HAP-1 (cell line): ENCODE results near the gene CFAP97D2.

ENCODE experiments used
- DNase-seq, 2 experiments: peaks; one replicate each; pipeline ENCODE4 v3.0.0-alpha.2; 2016 to 2020; ENCODE audit warnings: low spot score in 2 of 2
- H3K27me3 ChIP-seq: fragments of 250-450 bp; sonication (Bioruptor Pico); 2 replicates; pipeline ENCODE4 v1.5.1; 2020; ENCODE audit warnings: low read depth, mild to moderate bottlenecking, moderate library complexity
- H3K36me3 ChIP-seq: fragments of 250-450 bp; sonication (Bioruptor Pico); replicated peaks from 2 replicates; pipeline ENCODE4 v1.5.1; 2020; ENCODE audit warnings: mild to moderate bottlenecking
- H3K4me1 ChIP-seq: fragments of 250-450 bp; sonication (Bioruptor Pico); 2 replicates; pipeline ENCODE4 v1.5.1; 2020; ENCODE audit warnings: mild to moderate bottlenecking
- H3K4me3 ChIP-seq: fragments of 250-450 bp; sonication (Bioruptor Pico); 2 replicates; pipeline ENCODE4 v1.5.1; 2020; ENCODE audit warnings: mild to moderate bottlenecking, moderate library complexity
- H3K9me3 ChIP-seq: fragments of 250-450 bp; sonication (Bioruptor Pico); 2 replicates; pipeline ENCODE4 v1.5.1; 2020; ENCODE audit warnings: mild to moderate bottlenecking, moderate library complexity
- in situ Hi-C: fragments of 300-500 bp; cut with MboI; formaldehyde crosslinking; loops from 3 replicates; pipeline ENCODE4 v1.14.3; 2020; ENCODE audit warnings: low sequenced_read_pairs, inconsistent platforms, mixed read lengths

The CFAP97D2 gene

GRCh38 chr13:114140131-114140905 lies 38.7 kb upstream of the CFAP97D2 start:
- no peak for DNase-seq
- no peaks in the 10 kb centered on the region for H3K9me3 ChIP-seq
- in situ Hi-C loops: no loop called here
- no peak overlapping the region for H3K4me3 ChIP-seq
- no peaks in the 10 kb centered on the region for H3K36me3 ChIP-seq
- H3K27me3 ChIP-seq: no peaks in the 10 kb centered on the region
- H3K4me1 ChIP-seq: no peaks in the 10 kb centered on the region

- no peak overlapping the region for H3K4me3 ChIP-seq
- in situ Hi-C loops: no loop called here
- H3K4me1 ChIP-seq: no peaks in the 10 kb centered on the region
- DNase-seq: no peak
- no peaks in the 10 kb centered on the region for H3K9me3 ChIP-seq
- no peaks in the 10 kb centered on the region for H3K36me3 ChIP-seq
- H3K27me3 ChIP-seq: no peaks in the 10 kb centered on the region
Observed at GRCh38 chr13:114140906-114141250, 38.2 kb upstream of the CFAP97D2 start.

- Histone ChIP-seq H3K27me3 (no peaks in the 10 kb centered on the region), H3K36me3 (no peaks in the 10 kb centered on the region), H3K4me1 (no peaks in the 10 kb centered on the region), H3K9me3 (no peaks in the 10 kb centered on the region), H3K4me3 (no peak overlapping the region)
- in situ Hi-C loops: no loop called here
- no peak for DNase-seq
Observed at GRCh38 chr13:114141261-114141996, 37.6 kb upstream of the CFAP97D2 start.

GRCh38 chr13:114142137-114142550 lies 36.9 kb upstream of the CFAP97D2 start:
- Histone ChIP-seq H3K36me3 (no peaks in the 10 kb centered on the region), H3K4me3 (no peak overlapping the region), H3K4me1 (no peaks in the 10 kb centered on the region), H3K27me3 (no peaks in the 10 kb centered on the region), H3K9me3 (no peaks in the 10 kb centered on the region)
- in situ Hi-C loops: no loop called here
- DNase-seq: no peak

GRCh38 chr13:114142640-114143490 lies 36.2 kb upstream of the CFAP97D2 start:
- H3K36me3 ChIP-seq: no peaks in the 10 kb centered on the region
- no peak for DNase-seq
- H3K27me3 ChIP-seq: no peaks in the 10 kb centered on the region
- H3K9me3 ChIP-seq: no peaks in the 10 kb centered on the region
- no peaks in the 10 kb centered on the region for H3K4me1 ChIP-seq
- H3K4me3 ChIP-seq: no peak overlapping the region
- in situ Hi-C loops: no loop called here

- Histone ChIP-seq H3K9me3 (no peaks in the 10 kb centered on the region), H3K36me3 (no peaks in the 10 kb centered on the region), H3K4me1 (no peaks in the 10 kb centered on the region), H3K4me3 (no peak overlapping the region), H3K27me3 (no peaks in the 10 kb centered on the region)
- in situ Hi-C loops: no loop called here
- peak in 1 of 2 experiments; percentile 54 for DNase-seq
Observed at GRCh38 chr13:114143806-114144605, 35.1 kb upstream of the CFAP97D2 start.

GRCh38 chr13:114144606-114145244 lies 34.3 kb upstream of the CFAP97D2 start:
- Histone ChIP-seq H3K4me1 (no peaks in the 10 kb centered on the region), H3K4me3 (no peak overlapping the region), H3K9me3 (no peaks in the 10 kb centered on the region), H3K27me3 (no peaks in the 10 kb centered on the region), H3K36me3 (no peaks in the 10 kb centered on the region)
- peak in 1 of 2 experiments; percentile 1 for DNase-seq
- in situ Hi-C loops: no loop called here

GRCh38 chr13:114145256-114145655 lies 33.8 kb upstream of the CFAP97D2 start:
- peak in 1 of 2 experiments; percentile 3 for DNase-seq
- H3K9me3 ChIP-seq: no peaks in the 10 kb centered on the region
- no peaks in the 10 kb centered on the region for H3K36me3 ChIP-seq
- no peak overlapping the region for H3K4me3 ChIP-seq
- no peaks in the 10 kb centered on the region for H3K4me1 ChIP-seq
- in situ Hi-C loops: no loop called here
- no peaks in the 10 kb centered on the region for H3K27me3 ChIP-seq

- Histone ChIP-seq H3K9me3 (no peaks in the 10 kb centered on the region), H3K36me3 (no peaks in the 10 kb centered on the region), H3K4me3 (no peak overlapping the region), H3K4me1 (no peaks in the 10 kb centered on the region), H3K27me3 (no peaks in the 10 kb centered on the region)
- in situ Hi-C loops: no loop called here
- DNase-seq: peak in 1 of 2 experiments; percentile 3
Observed at GRCh38 chr13:114145722-114146121, 33.3 kb upstream of the CFAP97D2 start.

GRCh38 chr13:114146173-114146572 lies 32.9 kb upstream of the CFAP97D2 start:
- H3K9me3 ChIP-seq: no peaks in the 10 kb centered on the region
- H3K36me3 ChIP-seq: no peaks in the 10 kb centered on the region
- peak in 1 of 2 experiments; percentile 2 for DNase-seq
- no peaks in the 10 kb centered on the region for H3K27me3 ChIP-seq
- no peaks in the 10 kb centered on the region for H3K4me1 ChIP-seq
- in situ Hi-C loops: no loop called here
- H3K4me3 ChIP-seq: no peak overlapping the region

GRCh38 chr13:114146629-114147028 lies 32.4 kb upstream of the CFAP97D2 start:
- DNase-seq: no peak
- no peaks in the 10 kb centered on the region for H3K27me3 ChIP-seq
- H3K36me3 ChIP-seq: no peaks in the 10 kb centered on the region
- in situ Hi-C loops: no loop called here
- H3K4me1 ChIP-seq: no peaks in the 10 kb centered on the region
- no peak overlapping the region for H3K4me3 ChIP-seq
- no peaks in the 10 kb centered on the region for H3K9me3 ChIP-seq

GRCh38 chr13:114147803-114148520 lies 31.1 kb upstream of the CFAP97D2 start:
- Histone ChIP-seq H3K36me3 (no peaks in the 10 kb centered on the region), H3K4me1 (no peaks in the 10 kb centered on the region), H3K4me3 (no peak overlapping the region), H3K27me3 (no peaks in the 10 kb centered on the region), H3K9me3 (no peaks in the 10 kb centered on the region)
- no peak for DNase-seq
- in situ Hi-C loops: no loop called here
